HG03558 (cell line): ENCODE results near the gene MARCKSL1.
"Not testable (repeated sequence)": the region's sequence is repeated elsewhere in the genome, so short reads cannot be mapped to it uniquely, and the experiment has no call there.

Source experiments
- ATAC-seq: cut with Tn5 transposase; IDR thresholded peaks from one replicate; pipeline ENCODE4 v1.9.1; 2021; ENCODE audit warnings: moderate number of reproducible peaks; ENCODE audit not compliant: unreplicated experiment; ENCODE audit errors: extremely low read depth

MARCKSL1 gene

GRCh38 chr1:32291708-32292538 is 44.1 kb downstream of the MARCKSL1 start, which contains the start of gene HDAC1:
TSS of gene HDAC1 (plus strand) at chr1:32292083. CDS start at chr1:32292170, 87 bp downstream.
- ATAC-seq: peak; percentile 67

- ATAC-seq: no peak
Measured at GRCh38 chr1:32291145-32291707, 44.8 kb downstream of the MARCKSL1 start.

- ATAC-seq: no peak
Measured at GRCh38 chr1:32289256-32289655, 46.8 kb downstream of the MARCKSL1 start.

GRCh38 chr1:32286763-32287162 is 49.3 kb downstream of the MARCKSL1 start:
- ATAC-seq: no peak

- ATAC-seq: no peak
Measured at GRCh38 chr1:32285658-32286057, 50.4 kb downstream of the MARCKSL1 start.

- ATAC-seq: not testable (repeated sequence)
Measured at GRCh38 chr1:32284777-32285176, 51.3 kb downstream of the MARCKSL1 start.
